ENCODE measurements around the gene DNAJC1. TPM values are rescaled to one million over a fixed set of nuclear protein-coding genes. Genes with fewer than 3 reads are reported as not detected.
A peak's percentile ranks its signal among the peaks of the same experiment; 100 is the strongest.

The DNAJC1 gene
- polyA plus RNA-seq, 2 of the 4 experiments (the other 2 are of a cell fraction) = 19.2 to 34.2 TPM

DNA sequence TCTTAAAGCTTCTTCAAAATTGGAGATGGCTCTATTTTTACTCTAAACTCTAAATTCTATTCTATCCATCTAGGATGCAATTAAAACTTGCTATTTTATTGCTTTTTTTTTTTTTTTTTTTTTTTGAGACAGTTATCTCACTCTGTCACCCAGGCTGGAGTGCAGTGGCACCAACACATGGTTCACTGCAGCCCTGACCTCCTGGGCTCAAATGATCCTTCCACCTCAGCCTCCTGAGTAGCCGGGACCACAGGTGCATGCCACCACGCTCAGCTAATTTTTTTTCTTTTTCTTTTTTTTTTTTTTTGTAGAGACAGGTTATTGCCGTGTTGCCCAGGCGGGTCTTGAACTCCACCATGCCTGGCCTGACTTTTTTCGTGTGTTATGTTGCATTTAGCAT, 41.2 kb downstream of the DNAJC1 start:
- no peaks in the 10 kb centered on the region for H3K4me1 ChIP-seq
- POLR2A ChIA-PET = no interaction called here
- no peak for ATAC-seq
- H3K9me3 ChIP-seq = no peaks in the 10 kb centered on the region
- H3K27ac ChIP-seq = no peak overlapping the region
- TF ChIP-seq CHD4 (IDR thresholded peaks at IDR 0.05; ENCODE audit: borderline replicate concordance) (no peak), RCOR1 (IDR thresholded peaks at IDR 0.05; ENCODE audit: low read depth, low read length) (no peak), TP53 (CRISPR knock-in tag; IDR thresholded peaks at IDR 0.05) (no peak), EHMT2 (IDR thresholded peaks at IDR 0.05; ENCODE audit: low read depth) (no peak), CBX8 (IDR thresholded peaks at IDR 0.05) (no peak), KDM1A (IDR thresholded peaks at IDR 0.05; ENCODE audit: low read depth) (no peak), PHF8 (IDR thresholded peaks at IDR 0.05; ENCODE audit: borderline replicate concordance, low read depth) (no peak), JUNB (IDR thresholded peaks at IDR 0.05) (no peak), JUN (IDR thresholded peaks at IDR 0.05) (no peak), SMC3 (IDR thresholded peaks at IDR 0.05) (no peak), ZSCAN20 (CRISPR knock-in tag; IDR thresholded peaks at IDR 0.05) (no peak), POLR2AphosphoS2 (conservative IDR thresholded peaks at IDR 0.05; ENCODE audit: low read length) (no peak), CHD2 (IDR thresholded peaks at IDR 0.05; ENCODE audit: low read length, partially characterized antibody) (no peak), RAD21 (conservative IDR thresholded peaks at IDR 0.05 in 1 of 2, IDR thresholded peaks at IDR 0.05 in 1 of 2) (no peak)
- TF ChIP-seq, protein P1, sequence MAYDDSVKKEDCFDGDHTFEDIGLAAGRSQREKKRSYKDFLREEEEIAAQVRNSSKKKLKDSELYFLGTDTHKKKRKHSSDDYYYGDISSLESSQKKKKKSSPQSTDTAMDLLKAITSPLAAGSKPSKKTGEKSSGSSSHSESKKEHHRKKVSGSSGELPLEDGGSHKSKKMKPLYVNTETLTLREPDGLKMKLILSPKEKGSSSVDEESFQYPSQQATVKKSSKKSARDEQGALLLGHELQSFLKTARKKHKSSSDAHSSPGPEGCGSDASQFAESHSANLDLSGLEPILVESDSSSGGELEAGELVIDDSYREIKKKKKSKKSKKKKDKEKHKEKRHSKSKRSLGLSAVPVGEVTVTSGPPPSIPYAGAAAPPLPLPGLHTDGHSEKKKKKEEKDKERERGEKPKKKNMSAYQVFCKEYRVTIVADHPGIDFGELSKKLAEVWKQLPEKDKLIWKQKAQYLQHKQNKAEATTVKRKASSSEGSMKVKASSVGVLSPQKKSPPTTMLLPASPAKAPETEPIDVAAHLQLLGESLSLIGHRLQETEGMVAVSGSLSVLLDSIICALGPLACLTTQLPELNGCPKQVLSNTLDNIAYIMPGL (CRISPR knock-in tag; IDR thresholded peaks at IDR 0.05; ENCODE audit: borderline replicate concordance) = no peak
- TF ChIP-seq, protein P2, sequence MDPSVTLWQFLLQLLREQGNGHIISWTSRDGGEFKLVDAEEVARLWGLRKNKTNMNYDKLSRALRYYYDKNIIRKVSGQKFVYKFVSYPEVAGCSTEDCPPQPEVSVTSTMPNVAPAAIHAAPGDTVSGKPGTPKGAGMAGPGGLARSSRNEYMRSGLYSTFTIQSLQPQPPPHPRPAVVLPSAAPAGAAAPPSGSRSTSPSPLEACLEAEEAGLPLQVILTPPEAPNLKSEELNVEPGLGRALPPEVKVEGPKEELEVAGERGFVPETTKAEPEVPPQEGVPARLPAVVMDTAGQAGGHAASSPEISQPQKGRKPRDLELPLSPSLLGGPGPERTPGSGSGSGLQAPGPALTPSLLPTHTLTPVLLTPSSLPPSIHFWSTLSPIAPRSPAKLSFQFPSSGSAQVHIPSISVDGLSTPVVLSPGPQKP (IDR thresholded peaks at IDR 0.05; ENCODE audit: low read depth, low read length) = no peak
- DNase-seq (ENCODE audit: low read depth in 1 of 2, low spot score in 1 of 2) = no peak
- no peak for FAIRE-seq
- WGBS (ENCODE audit: missing lambda C conversion rate) = 91% methylated on average over 5 of the region's 5 CpGs
- CTCF ChIA-PET = interaction anchor here (0.7 kb wide), 1 partner anchor 417 kb away, joined by 3 read pairs; no protein-coding TSS in a partner anchor
- H3K4me3 ChIP-seq = no peak overlapping the region
- H3K4me2 ChIP-seq = no peak overlapping the region

DNA sequence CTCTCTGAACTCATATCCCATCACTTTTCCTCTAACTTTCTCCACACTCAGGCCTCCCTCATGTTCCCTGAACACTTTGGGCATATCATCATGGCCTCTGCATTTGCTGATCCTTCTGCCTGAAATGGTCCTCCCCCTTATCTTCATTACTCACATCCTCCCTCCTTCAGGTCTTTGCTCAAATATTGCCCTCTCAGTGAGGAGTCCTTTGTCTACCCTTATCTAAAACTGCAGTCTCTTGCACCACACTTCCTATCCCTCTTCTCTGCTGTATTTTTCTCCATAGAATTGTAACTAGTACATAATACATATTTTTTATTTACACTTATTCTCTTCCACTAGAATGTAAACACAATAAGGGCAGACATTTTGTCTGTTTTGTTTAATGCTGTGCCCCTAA, 41.7 kb downstream of the DNAJC1 start:
- no peak for TF ChIP-seq EP300 (IDR thresholded peaks at IDR 0.05)
- CTCF ChIA-PET = interaction anchor here (0.7 kb wide), 1 partner anchor 416 kb away, joined by 3 read pairs; no protein-coding TSS in a partner anchor
- H3K4me2 ChIP-seq = no peak overlapping the region
- POLR2A ChIA-PET = no interaction called here
- no peaks in the 10 kb centered on the region for H3K9me3 ChIP-seq
- no peak overlapping the region for H3K4me3 ChIP-seq
- DNase-seq (ENCODE audit: low read depth in 1 of 2, low spot score in 1 of 2) = no peak
- FAIRE-seq = no peak
- no peak for ATAC-seq
- no peak overlapping the region for H3K27ac ChIP-seq
- H3K4me1 ChIP-seq = no peaks in the 10 kb centered on the region

DNA sequence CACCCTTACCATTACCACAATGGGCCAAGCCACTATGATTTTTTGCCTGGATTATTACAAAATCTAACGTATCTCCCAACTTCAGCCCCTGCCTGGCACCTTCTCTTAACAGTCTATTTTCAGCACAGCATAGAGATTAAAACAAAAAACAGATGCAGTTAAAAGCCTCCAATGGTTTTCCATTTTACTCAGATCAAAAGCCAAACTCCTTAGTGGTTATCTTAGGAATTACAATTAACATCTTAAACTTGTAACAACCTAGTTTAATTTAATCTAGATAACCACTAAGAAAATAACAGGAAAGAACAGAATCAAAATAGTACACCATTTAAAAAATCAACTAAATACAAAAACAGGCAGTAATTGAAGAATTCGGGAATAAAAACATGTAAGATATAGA, 43.5 kb downstream of the DNAJC1 start:
- TF ChIP-seq EP300 (IDR thresholded peaks at IDR 0.05) (no peak), TFCP2L1 (CRISPR knock-in tag; IDR thresholded peaks at IDR 0.05) (no peak), FOSB (CRISPR knock-in tag; IDR thresholded peaks at IDR 0.05) (no peak), BHLHE40 (IDR thresholded peaks at IDR 0.05; ENCODE audit: low read depth, low read length) (no peak), MYC (IDR thresholded peaks at IDR 0.05; ENCODE audit: borderline replicate concordance, low read length) (no peak), MAZ (IDR thresholded peaks at IDR 0.05; ENCODE audit: borderline replicate concordance, low read depth, low read length) (no peak), NPAS2 (CRISPR knock-in tag; IDR thresholded peaks at IDR 0.05; ENCODE audit: borderline replicate concordance) (no peak), RCOR1 (IDR thresholded peaks at IDR 0.05; ENCODE audit: low read depth, low read length) (no peak)
- TF ChIP-seq, protein P3, sequence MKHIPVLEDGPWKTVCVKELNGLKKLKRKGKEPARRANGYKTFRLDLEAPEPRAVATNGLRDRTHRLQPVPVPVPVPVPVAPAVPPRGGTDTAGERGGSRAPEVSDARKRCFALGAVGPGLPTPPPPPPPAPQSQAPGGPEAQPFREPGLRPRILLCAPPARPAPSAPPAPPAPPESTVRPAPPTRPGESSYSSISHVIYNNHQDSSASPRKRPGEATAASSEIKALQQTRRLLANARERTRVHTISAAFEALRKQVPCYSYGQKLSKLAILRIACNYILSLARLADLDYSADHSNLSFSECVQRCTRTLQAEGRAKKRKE (CRISPR knock-in tag; IDR thresholded peaks at IDR 0.05; ENCODE audit: low read depth) = no peak
- Histone ChIP-seq H3K4me1 (no peaks in the 10 kb centered on the region), H3K27ac (no peak overlapping the region), H3K9me3 (no peaks in the 10 kb centered on the region), H3K4me3 (no peak overlapping the region), H3K4me2 (no peak overlapping the region)
- WGBS (ENCODE audit: missing lambda C conversion rate) = 80% methylated on average over 2 of the region's 2 CpGs
- ChIA-PET CTCF (interaction anchor here (0.9 kb wide), 1 partner anchor 87 kb away, joined by 3 read pairs; no protein-coding TSS in a partner anchor), POLR2A (no interaction called here)
- peak; percentile 43 for FAIRE-seq
- DNase-seq (ENCODE audit: low read depth in 1 of 2, low spot score in 1 of 2) = no peak
- no peak for ATAC-seq
